Fibroblast of villous mesenchyme (primary cell): ENCODE measurements around the gene FOXF1. TPM values are rescaled to one million over a fixed set of nuclear protein-coding genes. Genes with fewer than 3 reads are reported as not detected.

Source experiments
- DNase-seq: peaks from one replicate; pipeline ENCODE4 v3.0.0-alpha.2; 2010; ENCODE audit warnings: low read depth
- H3K4me3 ChIP-seq: 2 replicates; pipeline ENCODE4 v1.5.1; 2011; ENCODE audit warnings: low read depth, mild to moderate bottlenecking, low read length
- total RNA-seq: library from RNA; depleted of rRNA; stranded (reverse); fragments of >200 nt; gene quantifications from 2 replicates; pipeline ENCODE4 v1.2.3, GENCODE V29; 2012
- TF ChIP-seq, protein P1 (sequence below): IDR thresholded peaks from 2 replicates; pipeline ENCODE4 v1.5.1; 2012; ENCODE audit warnings: low read depth, mild to moderate bottlenecking, low read length; ENCODE audit not compliant: insufficient read depth

Gene FOXF1
- total RNA-seq, 1 donor = 5.2 TPM

DNA sequence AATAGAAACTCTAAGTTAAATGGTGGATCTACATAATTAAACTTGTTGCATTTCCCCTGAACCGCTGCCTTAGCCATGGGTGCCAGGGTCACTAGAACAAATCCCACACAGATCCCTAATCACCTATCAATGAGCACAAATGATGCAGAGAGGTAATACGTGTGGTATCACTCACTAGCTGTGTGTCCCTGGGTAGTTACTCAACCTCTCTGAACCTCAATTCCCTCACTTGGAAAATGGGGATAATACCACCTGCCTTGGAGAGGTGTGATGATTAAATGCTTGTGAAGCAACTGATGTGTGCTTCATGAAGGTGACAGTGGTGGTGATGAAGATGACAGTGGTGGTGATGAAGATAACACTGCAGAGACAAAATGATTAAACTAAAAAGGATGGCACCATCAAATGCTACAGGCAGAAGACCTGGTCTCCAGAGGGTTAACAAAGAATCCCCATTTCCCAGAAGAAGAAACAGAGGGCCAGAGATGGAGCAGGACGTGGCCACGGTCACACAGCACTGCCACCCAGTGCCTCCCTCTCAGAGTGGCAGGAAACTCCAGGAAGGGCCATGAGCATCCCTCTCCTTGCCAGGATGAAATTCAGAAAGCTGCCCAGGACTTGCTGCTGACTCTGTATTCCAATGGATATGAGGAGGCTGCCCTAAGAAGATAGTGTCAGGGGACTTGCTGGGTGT lies 17.9 kb upstream of the FOXF1 start:
- no peak for DNase-seq
- TF ChIP-seq, protein P1, sequence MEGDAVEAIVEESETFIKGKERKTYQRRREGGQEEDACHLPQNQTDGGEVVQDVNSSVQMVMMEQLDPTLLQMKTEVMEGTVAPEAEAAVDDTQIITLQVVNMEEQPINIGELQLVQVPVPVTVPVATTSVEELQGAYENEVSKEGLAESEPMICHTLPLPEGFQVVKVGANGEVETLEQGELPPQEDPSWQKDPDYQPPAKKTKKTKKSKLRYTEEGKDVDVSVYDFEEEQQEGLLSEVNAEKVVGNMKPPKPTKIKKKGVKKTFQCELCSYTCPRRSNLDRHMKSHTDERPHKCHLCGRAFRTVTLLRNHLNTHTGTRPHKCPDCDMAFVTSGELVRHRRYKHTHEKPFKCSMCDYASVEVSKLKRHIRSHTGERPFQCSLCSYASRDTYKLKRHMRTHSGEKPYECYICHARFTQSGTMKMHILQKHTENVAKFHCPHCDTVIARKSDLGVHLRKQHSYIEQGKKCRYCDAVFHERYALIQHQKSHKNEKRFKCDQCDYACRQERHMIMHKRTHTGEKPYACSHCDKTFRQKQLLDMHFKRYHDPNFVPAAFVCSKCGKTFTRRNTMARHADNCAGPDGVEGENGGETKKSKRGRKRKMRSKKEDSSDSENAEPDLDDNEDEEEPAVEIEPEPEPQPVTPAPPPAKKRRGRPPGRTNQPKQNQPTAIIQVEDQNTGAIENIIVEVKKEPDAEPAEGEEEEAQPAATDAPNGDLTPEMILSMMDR = no peak

DNA sequence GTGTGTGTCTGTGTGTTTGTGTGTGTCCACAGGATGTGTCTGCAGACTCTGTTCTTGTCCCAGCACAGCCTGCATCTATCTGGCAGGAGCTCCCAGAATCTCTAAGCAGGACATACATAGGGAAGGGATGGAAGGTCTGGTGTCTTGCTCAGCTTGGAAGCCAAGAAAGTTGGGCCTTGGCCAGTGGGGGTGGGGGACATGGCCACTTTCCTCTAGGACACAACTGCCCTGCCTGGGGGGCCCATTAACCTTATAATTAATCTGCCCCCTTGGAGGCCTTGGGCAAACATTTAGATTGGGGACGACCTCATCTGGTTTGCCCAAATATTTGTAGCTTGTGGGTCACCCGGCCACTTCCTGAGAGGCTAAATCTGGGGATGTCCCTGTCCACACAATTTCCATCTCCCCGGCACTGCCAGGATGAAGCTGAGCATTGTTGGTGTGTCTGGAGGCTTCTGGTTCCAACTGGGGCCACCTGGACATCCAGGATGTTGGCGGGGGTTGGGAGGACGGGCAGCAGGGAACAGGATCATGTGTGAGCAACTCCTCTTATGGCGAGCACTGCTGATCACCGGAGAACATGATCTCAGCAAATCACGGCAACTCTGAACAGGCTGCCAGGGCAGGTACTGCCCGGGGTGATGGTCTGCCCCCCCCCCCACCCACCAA lies 17.2 kb upstream of the FOXF1 start:
- no peak for DNase-seq
- TF ChIP-seq, protein P1 = no peak
- H3K4me3 ChIP-seq = no peak overlapping the region

More for the DNA sequence above, 17.9 kb upstream of the FOXF1 start:
- no peak overlapping the region for H3K4me3 ChIP-seq

DNA sequence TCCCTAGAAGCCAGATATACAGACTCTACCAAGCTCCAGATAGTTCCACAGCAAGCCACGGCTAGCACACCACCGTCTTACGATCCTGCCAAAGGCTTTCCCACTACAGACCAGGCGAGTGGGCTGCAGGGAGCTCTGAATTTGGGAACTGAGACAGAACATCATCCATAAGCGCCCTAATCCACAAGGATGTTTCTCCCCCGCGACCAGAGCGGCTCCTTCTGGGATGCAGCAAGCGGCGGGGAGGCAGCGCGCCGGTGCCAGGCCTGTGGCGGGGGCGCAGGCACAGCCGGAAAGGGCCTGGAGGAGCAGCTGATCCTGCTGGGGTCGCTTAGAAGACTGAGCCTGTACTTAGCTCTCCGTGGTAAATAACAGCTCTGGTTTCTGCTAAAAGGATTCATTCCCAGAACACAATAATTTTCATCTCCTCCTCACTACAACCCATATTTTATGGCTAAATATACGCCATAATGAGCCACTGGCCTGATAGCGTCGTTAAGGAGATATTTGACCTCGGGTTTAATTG lies 16.2 kb upstream of the FOXF1 start:
- TF ChIP-seq, protein P1 = no peak
- DNase-seq = no peak
- no peak overlapping the region for H3K4me3 ChIP-seq

DNA sequence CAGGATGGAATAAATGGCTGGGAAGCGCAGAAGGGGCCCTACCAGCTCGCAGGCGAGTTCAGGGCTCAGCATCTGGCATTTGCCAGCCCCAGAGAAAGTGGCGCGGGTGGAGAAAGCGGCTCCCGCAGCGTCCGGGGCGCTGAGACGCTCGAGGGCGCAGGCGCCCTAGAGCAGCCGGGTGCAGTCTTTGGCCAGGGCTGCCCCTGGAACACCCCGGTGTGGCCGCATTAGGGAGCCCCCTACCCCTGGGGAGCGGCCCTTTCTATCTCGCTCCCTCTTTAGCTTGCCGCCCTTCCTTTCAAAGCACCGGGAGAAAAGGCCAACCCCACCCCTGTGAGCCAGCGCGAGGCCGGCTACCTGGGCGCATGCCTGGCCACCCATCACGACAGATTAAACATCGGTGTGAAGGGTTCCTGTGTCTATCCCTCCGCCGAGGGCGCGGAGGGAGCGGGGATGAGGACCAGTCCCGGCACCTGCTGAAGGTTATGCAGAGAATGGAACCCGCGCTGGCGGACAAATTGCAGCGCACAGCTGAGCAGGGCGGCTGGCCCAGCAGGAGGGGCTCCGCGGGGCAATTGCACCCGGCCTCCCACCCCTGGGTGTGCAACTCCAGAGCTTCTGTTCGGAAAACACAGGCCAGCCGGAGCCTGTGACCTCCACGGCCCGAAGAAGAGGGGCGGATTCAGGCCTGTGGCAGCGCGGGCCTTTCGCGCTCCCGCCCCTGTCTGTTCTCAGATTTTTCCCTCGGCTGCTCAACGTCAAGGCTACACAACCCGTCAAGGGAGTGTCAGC lies 15.6 kb upstream of the FOXF1 start:
- H3K4me3 ChIP-seq = no peak overlapping the region
- TF ChIP-seq, protein P1 = no peak
- DNase-seq = no peak

DNA sequence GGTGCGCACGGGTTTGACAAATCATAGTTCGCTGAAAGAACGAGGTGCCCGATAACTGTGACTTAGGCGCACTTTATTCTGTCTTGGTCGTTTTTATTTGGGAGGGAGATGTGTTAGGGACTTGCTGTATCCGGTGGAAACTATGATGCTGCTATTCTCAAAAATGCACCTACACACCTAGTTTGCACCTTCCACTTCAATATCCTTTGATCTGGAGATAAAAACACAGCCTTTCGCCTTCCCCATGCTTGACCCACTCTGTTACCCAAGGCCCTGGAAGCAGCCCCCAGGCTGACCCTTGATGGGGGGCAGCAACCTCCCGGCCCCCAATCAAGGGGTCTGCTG lies 15.0 kb upstream of the FOXF1 start:
- TF ChIP-seq, protein P1 = no peak
- DNase-seq = no peak
- no peak overlapping the region for H3K4me3 ChIP-seq

DNA sequence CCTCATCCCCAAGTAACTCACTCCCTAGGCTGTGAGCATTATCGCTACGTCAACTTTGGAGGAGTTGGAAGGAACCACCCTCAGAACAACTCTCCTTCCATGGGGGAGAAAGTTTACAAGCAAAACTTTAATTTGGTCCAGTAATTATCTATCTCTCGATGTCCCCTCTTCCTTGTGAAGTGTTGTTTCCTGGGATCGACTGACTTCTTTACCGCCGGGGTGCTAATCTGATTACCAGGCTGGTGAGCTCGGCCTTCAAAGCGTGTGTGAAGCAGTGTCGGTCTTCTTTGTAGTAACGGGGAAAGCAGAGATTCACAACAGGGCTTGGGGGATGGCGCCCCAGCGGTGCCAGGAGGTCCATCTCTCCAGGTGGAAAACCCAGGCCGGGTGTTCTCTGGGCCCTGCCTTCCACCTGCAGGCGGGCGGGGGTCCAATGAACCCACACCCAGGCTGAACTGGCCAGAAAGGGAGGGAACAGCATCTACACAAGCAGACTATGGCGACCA lies 14.5 kb upstream of the FOXF1 start:
- no peak for DNase-seq
- TF ChIP-seq, protein P1 = no peak
- no peak overlapping the region for H3K4me3 ChIP-seq
